ENCODE data around the gene TRIM2. TPM values are rescaled to one million over a fixed set of nuclear protein-coding genes. Genes with fewer than 3 reads are reported as not detected.

TRIM2 gene
- polyA plus RNA-seq, 1 of the 3 experiments (the other 2 are of a cell fraction), result 16.4 TPM

DNA sequence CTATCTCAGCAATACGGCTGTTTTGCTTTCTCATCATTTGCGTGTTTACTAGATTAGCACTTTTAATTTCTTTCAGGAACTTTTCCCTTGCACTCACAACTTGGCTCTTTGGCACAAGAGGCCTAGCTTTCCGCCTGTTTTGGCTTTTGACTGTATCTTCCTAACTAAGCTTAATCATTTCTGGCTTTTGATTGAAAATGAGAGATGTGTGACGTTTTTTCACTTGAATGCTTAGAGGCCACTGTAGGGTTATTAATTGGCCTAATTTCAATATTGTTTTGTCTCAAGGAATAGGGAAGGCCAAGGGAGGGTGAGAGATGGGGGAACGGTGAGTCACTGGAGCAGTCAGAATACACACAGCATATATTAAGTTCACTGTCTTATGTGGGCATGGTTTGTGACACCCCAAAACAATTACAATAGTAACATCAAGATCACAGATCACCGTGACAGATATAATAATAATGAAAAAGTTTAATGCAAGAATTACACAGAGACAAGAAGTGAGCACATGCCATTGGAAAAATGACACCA lies 167.5 kb downstream of the TRIM2 start:
- no peaks in the 10 kb centered on the region for H4K20me1 ChIP-seq (ENCODE audit: insufficient read depth)
- no peak overlapping the region for H3K4me3 ChIP-seq (ENCODE audit: low read depth in 2 of 2, low read length in 1 of 2)
- no peak for DNase-seq
- no peak overlapping the region for H2AFZ ChIP-seq (ENCODE audit: low read depth)
- 95% methylated on average over 6 of the region's 6 CpGs for WGBS (ENCODE audit: low lambda C conversion rate)
- no peaks in the 10 kb centered on the region for H3K79me2 ChIP-seq (ENCODE audit: insufficient read depth)
- H3F3A ChIP-seq (replicated peaks; ENCODE audit: insufficient read depth), result no peaks in the 10 kb centered on the region
- TF ChIP-seq FOXJ3 (CRISPR knock-in tag; IDR thresholded peaks at IDR 0.05) (no peak), GABPA (IDR thresholded peaks at IDR 0.05; ENCODE audit: low read depth) (no peak)
- no peak overlapping the region for H3K9ac ChIP-seq
- no peak overlapping the region for H3K4me2 ChIP-seq
- H3K9me2 ChIP-seq, result no peaks in the 10 kb centered on the region
- peaks cover 12% of the 10 kb centered on the region for H3K9me3 ChIP-seq
- no peak overlapping the region for H3K27ac ChIP-seq (ENCODE audit: low read depth in 2 of 2, low read length in 1 of 2)
- ChIA-PET POLR2A (no interaction called here), CTCF (no interaction called here)
- peaks cover 2 to 28% of the 10 kb centered on the region in 2 experiments for H3K36me3 ChIP-seq (replicated peaks in 1 of 2; ENCODE audit: control insufficient read depth in 1 of 2, insufficient read depth in 2 of 2, low read length in 1 of 2)
- H3K27me3 ChIP-seq (ENCODE audit: insufficient read depth), result no peaks in the 10 kb centered on the region
- no peaks in the 10 kb centered on the region for H3K4me1 ChIP-seq (ENCODE audit: control insufficient read depth in 1 of 2, insufficient read depth in 2 of 2, low read depth in 1 of 2, low read length in 1 of 2)

DNA sequence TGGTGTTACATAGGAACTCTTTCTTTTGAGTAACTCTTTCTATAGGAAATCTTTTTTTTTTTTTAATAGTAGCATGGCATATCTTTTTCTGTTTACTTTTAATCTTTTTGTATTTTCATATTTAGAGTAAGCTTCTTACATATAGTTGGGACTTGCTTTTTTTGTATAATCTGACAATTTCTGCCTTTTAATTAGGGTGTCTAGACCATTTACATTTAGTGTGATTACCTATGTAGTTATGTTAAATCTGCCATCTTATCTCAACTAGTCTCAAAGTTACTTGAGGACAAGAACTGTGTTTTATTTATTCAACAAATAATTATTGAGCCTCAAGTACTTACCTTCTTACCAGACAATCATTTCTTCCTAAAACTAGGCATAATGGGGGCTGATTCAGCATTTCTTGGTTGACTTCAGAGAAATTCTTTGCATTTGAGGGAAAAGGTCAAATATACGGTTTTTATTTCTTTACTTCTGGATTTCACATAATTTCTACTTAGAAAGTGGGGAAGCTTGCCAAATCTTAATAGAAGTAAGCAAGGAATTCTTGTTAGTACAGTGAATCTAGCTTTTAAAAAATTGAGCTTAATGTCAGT lies 168.8 kb downstream of the TRIM2 start:
- no peak overlapping the region for H3K9ac ChIP-seq
- no peak for TF ChIP-seq MXI1 (IDR thresholded peaks at IDR 0.05; ENCODE audit: low read depth, low read length)
- TF ChIP-seq JUND (IDR thresholded peaks at IDR 0.05), result no peak
- no peak for TF ChIP-seq RXRA (IDR thresholded peaks at IDR 0.05; ENCODE audit: borderline replicate concordance, low read depth)
- TF ChIP-seq FOSL2 (IDR thresholded peaks at IDR 0.05; ENCODE audit: borderline replicate concordance, low read depth), result no peak
- TF ChIP-seq TCF12 (IDR thresholded peaks at IDR 0.05), result no peak
- no peak for TF ChIP-seq GATA2 (CRISPR knock-in tag; IDR thresholded peaks at IDR 0.05)
- no peak for TF ChIP-seq POLR2AphosphoS5 (IDR thresholded peaks at IDR 0.05; ENCODE audit: low read depth, low read length)
- no peak for TF ChIP-seq IRF3 (IDR thresholded peaks at IDR 0.05; ENCODE audit: low read depth, low read length)
- no peak for TF ChIP-seq TEAD4 (IDR thresholded peaks at IDR 0.05; ENCODE audit: borderline replicate concordance, insufficient read depth)
- no peak for TF ChIP-seq FOXM1 (IDR thresholded peaks at IDR 0.05; ENCODE audit: low read depth)
- TF ChIP-seq, protein P1, sequence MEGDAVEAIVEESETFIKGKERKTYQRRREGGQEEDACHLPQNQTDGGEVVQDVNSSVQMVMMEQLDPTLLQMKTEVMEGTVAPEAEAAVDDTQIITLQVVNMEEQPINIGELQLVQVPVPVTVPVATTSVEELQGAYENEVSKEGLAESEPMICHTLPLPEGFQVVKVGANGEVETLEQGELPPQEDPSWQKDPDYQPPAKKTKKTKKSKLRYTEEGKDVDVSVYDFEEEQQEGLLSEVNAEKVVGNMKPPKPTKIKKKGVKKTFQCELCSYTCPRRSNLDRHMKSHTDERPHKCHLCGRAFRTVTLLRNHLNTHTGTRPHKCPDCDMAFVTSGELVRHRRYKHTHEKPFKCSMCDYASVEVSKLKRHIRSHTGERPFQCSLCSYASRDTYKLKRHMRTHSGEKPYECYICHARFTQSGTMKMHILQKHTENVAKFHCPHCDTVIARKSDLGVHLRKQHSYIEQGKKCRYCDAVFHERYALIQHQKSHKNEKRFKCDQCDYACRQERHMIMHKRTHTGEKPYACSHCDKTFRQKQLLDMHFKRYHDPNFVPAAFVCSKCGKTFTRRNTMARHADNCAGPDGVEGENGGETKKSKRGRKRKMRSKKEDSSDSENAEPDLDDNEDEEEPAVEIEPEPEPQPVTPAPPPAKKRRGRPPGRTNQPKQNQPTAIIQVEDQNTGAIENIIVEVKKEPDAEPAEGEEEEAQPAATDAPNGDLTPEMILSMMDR (IDR thresholded peaks at IDR 0.05), result no peak
- no peak overlapping the region for H3K4me2 ChIP-seq
- H3K79me2 ChIP-seq (ENCODE audit: insufficient read depth), result no peaks in the 10 kb centered on the region
- H3K4me3 ChIP-seq (ENCODE audit: low read depth in 2 of 2, low read length in 1 of 2), result no peak overlapping the region
- no peaks in the 10 kb centered on the region for H3K9me2 ChIP-seq
- no peaks in the 10 kb centered on the region for H4K20me1 ChIP-seq (ENCODE audit: insufficient read depth)
- no peak overlapping the region for H2AFZ ChIP-seq (ENCODE audit: low read depth)
- no peaks in the 10 kb centered on the region for H3K27me3 ChIP-seq (ENCODE audit: insufficient read depth)
- DNase-seq, result no peak
- WGBS (ENCODE audit: low lambda C conversion rate), result 97% methylated on average over 1 of the region's 1 CpG
- no peaks in the 10 kb centered on the region for H3F3A ChIP-seq (replicated peaks; ENCODE audit: insufficient read depth)
- no peaks in the 10 kb centered on the region for H3K4me1 ChIP-seq (ENCODE audit: control insufficient read depth in 1 of 2, insufficient read depth in 2 of 2, low read depth in 1 of 2, low read length in 1 of 2)
- POLR2A ChIA-PET, result no interaction called here
- peaks cover 2 to 27% of the 10 kb centered on the region in 2 experiments for H3K36me3 ChIP-seq (replicated peaks in 1 of 2; ENCODE audit: control insufficient read depth in 1 of 2, insufficient read depth in 2 of 2, low read length in 1 of 2)
- H3K27ac ChIP-seq (ENCODE audit: low read depth in 2 of 2, low read length in 1 of 2), result no peak overlapping the region
- H3K9me3 ChIP-seq, result peaks cover 12% of the 10 kb centered on the region
- CTCF ChIA-PET, result no interaction called here
